ENCODE data around the gene MPI. TPM values are rescaled to one million over a fixed set of nuclear protein-coding genes. Genes with fewer than 3 reads are reported as not detected.
A peak's percentile ranks its signal among the peaks of the same experiment; 100 is the strongest.
"Not testable (repeated sequence)": the region's sequence is repeated elsewhere in the genome, so short reads cannot be mapped to it uniquely, and the experiment has no call there.

Gene MPI
- polyA plus RNA-seq, 1 experiment, result 105 TPM

DNA sequence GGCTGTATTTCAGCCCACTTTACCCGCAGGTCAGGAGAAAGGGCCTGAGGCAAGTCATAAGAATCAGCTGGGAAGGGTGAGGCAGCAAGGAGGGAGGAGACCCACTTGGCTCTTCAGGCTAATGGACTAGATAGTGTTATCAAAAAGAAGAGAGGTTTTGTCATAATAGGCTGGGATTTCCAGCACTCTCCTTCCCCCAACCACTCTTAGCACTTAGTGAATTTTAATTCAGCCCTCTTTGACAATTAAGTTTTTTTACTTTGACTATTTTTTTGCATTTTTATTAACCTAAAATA lies 771 bp downstream of the MPI start:
- TF ChIP-seq, protein P1, sequence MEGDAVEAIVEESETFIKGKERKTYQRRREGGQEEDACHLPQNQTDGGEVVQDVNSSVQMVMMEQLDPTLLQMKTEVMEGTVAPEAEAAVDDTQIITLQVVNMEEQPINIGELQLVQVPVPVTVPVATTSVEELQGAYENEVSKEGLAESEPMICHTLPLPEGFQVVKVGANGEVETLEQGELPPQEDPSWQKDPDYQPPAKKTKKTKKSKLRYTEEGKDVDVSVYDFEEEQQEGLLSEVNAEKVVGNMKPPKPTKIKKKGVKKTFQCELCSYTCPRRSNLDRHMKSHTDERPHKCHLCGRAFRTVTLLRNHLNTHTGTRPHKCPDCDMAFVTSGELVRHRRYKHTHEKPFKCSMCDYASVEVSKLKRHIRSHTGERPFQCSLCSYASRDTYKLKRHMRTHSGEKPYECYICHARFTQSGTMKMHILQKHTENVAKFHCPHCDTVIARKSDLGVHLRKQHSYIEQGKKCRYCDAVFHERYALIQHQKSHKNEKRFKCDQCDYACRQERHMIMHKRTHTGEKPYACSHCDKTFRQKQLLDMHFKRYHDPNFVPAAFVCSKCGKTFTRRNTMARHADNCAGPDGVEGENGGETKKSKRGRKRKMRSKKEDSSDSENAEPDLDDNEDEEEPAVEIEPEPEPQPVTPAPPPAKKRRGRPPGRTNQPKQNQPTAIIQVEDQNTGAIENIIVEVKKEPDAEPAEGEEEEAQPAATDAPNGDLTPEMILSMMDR (IDR thresholded peaks at IDR 0.05; ENCODE audit: insufficient read depth, low read depth, low read length), result no peak
- Histone ChIP-seq H3K4me3 (ENCODE audit: low read depth, low read length) (peak overlapping the region; percentile 99), H3K27me3 (ENCODE audit: control insufficient read depth, insufficient read depth, low read length) (no peaks in the 10 kb centered on the region), H3K36me3 (ENCODE audit: control insufficient read depth, insufficient read depth, low read length) (peaks cover 9% of the 10 kb centered on the region)
- ChIA-PET CTCF (interaction anchor here (2.8 kb wide), 1 partner anchor 11 kb away, joined by 21 read pairs; no protein-coding TSS in a partner anchor), POLR2A (no interaction called here)
- no peak for DNase-seq (ENCODE audit: low read depth)

DNA sequence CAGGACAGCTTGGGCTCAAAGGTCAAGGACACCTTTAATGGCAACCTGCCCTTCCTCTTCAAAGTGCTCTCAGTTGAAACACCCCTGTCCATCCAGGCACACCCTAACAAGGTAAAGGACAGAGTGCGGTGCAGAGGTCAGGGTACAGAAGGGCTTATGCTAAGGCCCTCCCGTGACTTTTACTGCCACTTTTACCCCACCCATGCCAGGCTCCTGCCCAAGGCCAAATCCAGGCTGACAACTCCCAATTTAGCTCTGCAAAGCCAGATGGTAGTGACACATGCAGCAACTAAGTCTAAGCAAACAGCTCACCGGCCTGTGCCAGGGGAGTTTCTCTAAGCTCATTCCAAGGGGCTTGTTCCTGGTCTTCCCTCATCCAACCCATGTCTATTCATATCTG lies 1.6 kb downstream of the MPI start:
- Histone ChIP-seq H3K4me3 (ENCODE audit: low read depth, low read length) (no peak overlapping the region), H3K27me3 (ENCODE audit: control insufficient read depth, insufficient read depth, low read length) (no peaks in the 10 kb centered on the region), H3K36me3 (ENCODE audit: control insufficient read depth, insufficient read depth, low read length) (peaks cover 11% of the 10 kb centered on the region)
- no peak for DNase-seq (ENCODE audit: low read depth)
- ChIA-PET CTCF (interaction anchor here (2.8 kb wide), 1 partner anchor 10 kb away, joined by 23 read pairs; no protein-coding TSS in a partner anchor), POLR2A (no interaction called here)
- TF ChIP-seq, protein P1 (IDR thresholded peaks at IDR 0.05; ENCODE audit: insufficient read depth, low read depth, low read length), result no peak

DNA sequence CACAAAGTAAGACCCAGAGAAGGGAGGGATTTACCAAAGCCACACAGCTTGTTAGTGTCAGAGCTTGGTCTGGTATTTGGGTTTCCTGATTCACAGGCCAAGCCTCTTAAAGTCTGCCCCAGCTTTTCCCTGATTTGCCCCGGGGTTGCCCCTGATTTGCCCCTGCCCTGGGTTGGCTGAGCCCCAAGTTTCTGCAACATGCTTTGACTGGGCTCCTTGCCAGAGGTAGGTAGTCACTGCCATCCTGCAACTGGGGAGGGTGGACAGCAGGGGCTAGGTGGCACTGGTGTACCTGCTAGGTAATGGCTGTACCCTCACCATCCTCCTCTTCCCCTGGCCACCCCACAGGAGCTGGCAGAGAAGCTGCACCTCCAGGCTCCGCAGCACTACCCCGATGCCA lies 2.5 kb downstream of the MPI start:
- no peak for DNase-seq (ENCODE audit: low read depth)
- ChIA-PET CTCF (interaction anchor here (2.8 kb wide), 1 partner anchor 9 kb away, joined by 23 read pairs; no protein-coding TSS in a partner anchor), POLR2A (no interaction called here)
- no peak overlapping the region for H3K4me3 ChIP-seq (ENCODE audit: low read depth, low read length)
- peaks cover 14% of the 10 kb centered on the region for H3K36me3 ChIP-seq (ENCODE audit: control insufficient read depth, insufficient read depth, low read length)
- TF ChIP-seq, protein P1 (IDR thresholded peaks at IDR 0.05; ENCODE audit: insufficient read depth, low read depth, low read length), result no peak
- H3K27me3 ChIP-seq (ENCODE audit: control insufficient read depth, insufficient read depth, low read length), result no peaks in the 10 kb centered on the region

DNA sequence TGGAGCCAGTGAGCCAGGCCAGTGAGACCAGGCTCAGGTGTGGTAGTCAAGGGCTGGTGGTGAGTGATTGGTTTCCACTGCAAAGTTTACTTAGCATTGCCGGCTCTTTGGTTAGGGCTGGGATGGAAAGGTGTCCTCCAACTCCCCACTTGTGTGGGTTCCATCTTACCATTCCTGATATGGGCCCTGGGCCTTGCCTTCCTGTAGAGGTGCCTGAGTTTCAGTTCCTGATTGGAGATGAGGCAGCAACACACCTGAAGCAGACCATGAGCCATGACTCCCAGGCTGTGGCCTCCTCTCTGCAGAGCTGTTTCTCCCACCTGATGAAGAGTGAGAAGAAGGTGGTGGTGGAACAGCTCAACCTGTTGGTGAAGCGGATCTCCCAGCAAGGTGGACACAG lies 3.1 kb downstream of the MPI start:
- Histone ChIP-seq H3K36me3 (ENCODE audit: control insufficient read depth, insufficient read depth, low read length) (peaks cover 14% of the 10 kb centered on the region), H3K27me3 (ENCODE audit: control insufficient read depth, insufficient read depth, low read length) (no peaks in the 10 kb centered on the region), H3K4me3 (ENCODE audit: low read depth, low read length) (no peak overlapping the region)
- ChIA-PET CTCF (interaction anchor here (0.6 to 2.8 kb wide), 2 partner anchors 9 to 14 kb away, joined by 3 to 23 read pairs; partner anchors contain the start of gene FAM219B), POLR2A (no interaction called here)
- no peak for DNase-seq (ENCODE audit: low read depth)
- TF ChIP-seq, protein P1 (IDR thresholded peaks at IDR 0.05; ENCODE audit: insufficient read depth, low read depth, low read length), result no peak

DNA sequence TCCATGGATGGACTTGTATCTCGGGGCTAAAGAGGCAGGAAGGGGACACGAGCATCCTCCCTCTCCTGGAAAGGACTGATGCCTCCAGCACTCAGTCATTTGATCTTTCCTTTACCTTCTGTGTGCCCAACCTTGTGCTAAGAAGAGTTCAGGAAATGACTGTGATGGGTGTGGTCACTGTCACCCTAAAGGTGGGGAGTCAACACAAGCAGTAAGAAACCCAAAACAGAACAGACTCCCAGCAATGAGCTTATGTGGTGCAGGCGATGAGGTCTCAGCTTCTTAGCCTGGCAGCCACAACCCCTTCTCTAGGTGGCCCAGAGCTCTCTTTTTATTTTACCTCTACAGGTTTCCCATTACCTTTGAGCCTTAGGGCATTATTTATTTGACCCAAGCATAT lies 3.8 kb downstream of the MPI start:
- no peak overlapping the region for H3K4me3 ChIP-seq (ENCODE audit: low read depth, low read length)
- TF ChIP-seq, protein P1 (IDR thresholded peaks at IDR 0.05; ENCODE audit: insufficient read depth, low read depth, low read length), result no peak
- no peaks in the 10 kb centered on the region for H3K27me3 ChIP-seq (ENCODE audit: control insufficient read depth, insufficient read depth, low read length)
- DNase-seq (ENCODE audit: low read depth), result no peak
- POLR2A ChIA-PET, result no interaction called here
- CTCF ChIA-PET, result interaction anchor here (1.7 to 2.8 kb wide), 2 partner anchors 8 to 13 kb away, joined by 5 to 23 read pairs; partner anchors contain the start of gene FAM219B
- peaks cover 14% of the 10 kb centered on the region for H3K36me3 ChIP-seq (ENCODE audit: control insufficient read depth, insufficient read depth, low read length)

DNA sequence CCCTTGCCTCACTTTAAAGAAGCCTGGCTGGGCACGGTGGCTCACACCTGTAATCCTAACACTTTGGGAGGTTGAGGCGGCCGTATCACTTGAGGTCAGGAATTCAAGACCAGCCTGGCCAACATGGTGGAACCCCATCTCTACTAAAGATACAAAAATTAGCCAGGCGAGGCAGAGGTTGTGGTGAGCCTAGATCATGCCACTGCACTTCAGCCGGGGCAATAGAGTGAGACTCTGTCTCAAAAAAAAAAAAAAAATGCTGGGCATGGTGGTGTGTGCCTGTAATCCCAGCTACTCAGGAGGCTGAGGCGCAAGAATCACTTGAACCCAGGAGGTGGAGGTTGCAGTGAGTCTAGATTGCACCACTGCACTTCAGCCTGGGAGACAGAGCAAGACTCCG lies 4.5 kb downstream of the MPI start:
- CTCF ChIA-PET, result interaction anchor here (1.7 kb wide), 1 partner anchor 12 kb away, joined by 5 read pairs; the partner anchor contains the start of gene FAM219B
- peaks cover 15% of the 10 kb centered on the region for H3K36me3 ChIP-seq (ENCODE audit: control insufficient read depth, insufficient read depth, low read length)

More for the DNA sequence above, 4.5 kb downstream of the MPI start:
- DNase-seq (ENCODE audit: low read depth); H3K27me3 ChIP-seq (ENCODE audit: control insufficient read depth, insufficient read depth, low read length); H3K4me3 ChIP-seq (ENCODE audit: low read depth, low read length): not testable (repeated sequence)
- POLR2A ChIA-PET, result interaction anchor here (0.7 to 0.8 kb wide), 2 partner anchors 24 to 117 kb away, joined by 3 to 11 read pairs; no protein-coding TSS in a partner anchor

Data from BJ (cell line).